ENCODE measurements around the gene TPH1. TPM values are rescaled to one million over a fixed set of nuclear protein-coding genes. Genes with fewer than 3 reads are reported as not detected.

Gene TPH1
- total and polyA plus RNA-seq, 9 of the 15 experiments (the other 6 are each of a cell fraction or from before 2014, with no cell fraction given), result 0.04 to 0.29 (median 0.17) TPM

DNA sequence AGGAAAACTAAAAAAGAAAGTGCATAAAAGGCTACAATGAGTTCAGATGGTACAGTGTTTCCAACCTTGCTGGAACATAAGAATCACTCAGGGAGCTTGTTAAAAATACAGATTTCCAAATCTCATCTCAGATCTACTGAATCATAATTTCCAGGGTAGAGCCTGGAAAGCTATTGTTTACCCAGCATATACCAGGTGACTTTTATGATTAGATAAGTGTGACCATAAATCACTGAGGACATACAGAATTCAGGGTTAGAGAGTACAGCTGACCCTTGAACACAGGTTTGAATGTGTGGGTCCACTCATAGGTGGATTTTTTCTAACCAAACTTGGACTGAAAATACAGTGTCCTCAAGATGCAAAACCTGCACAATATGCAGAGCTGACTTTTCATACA lies 47.9 kb upstream of the TPH1 start:
- H3K9ac ChIP-seq (ENCODE audit: insufficient read depth in 1 of 2, low read depth in 2 of 2, low read length in 2 of 2), result no peak overlapping the region
- intact Hi-C loops (cut with micrococcal nuclease), result no loop called here
- no peak overlapping the region for H2AFZ ChIP-seq (ENCODE audit: low read depth, low read length)
- H3K27ac ChIP-seq (ENCODE audit: extremely low read depth, low read depth, low read length), result no peak overlapping the region
- ChIA-PET POLR2A (interaction anchor here (1.0 kb wide), 1 partner anchor 16 kb away, joined by 3 read pairs; no protein-coding TSS in a partner anchor), CTCF (ENCODE audit: low intra/inter-chr PET ratio) (no interaction called here)
- ATAC-seq (no peak), DNase-seq (ENCODE audit: extremely low read depth in 1 of 4, low spot score in 3 of 4) (no peak), FAIRE-seq (no peak)
- H3K36me3 ChIP-seq (ENCODE audit: control insufficient read depth, insufficient read depth, low read length), result peaks cover 79% of the 10 kb centered on the region
- H3K4me2 ChIP-seq (ENCODE audit: insufficient read depth, low read length), result no peak overlapping the region
- BruUV-seq (replicated peaks), result no TSS peak
- no peaks in the 10 kb centered on the region for H3K9me1 ChIP-seq (ENCODE audit: control insufficient read depth, insufficient read depth, low read length)
- in situ Hi-C loops (cut with MboI), result no loop called here
- no peaks in the 10 kb centered on the region; a peak in 1 of 5 replicates for H3K4me1 ChIP-seq (replicated peaks in 1 of 2; ENCODE audit: control insufficient read depth in 2 of 2, insufficient read depth in 2 of 2, low read length in 2 of 2)
- no peaks in the 10 kb centered on the region for H4K20me1 ChIP-seq (replicated peaks; ENCODE audit: control insufficient read depth, insufficient read depth, low read length)
- H3K27me3 ChIP-seq (ENCODE audit: control insufficient read depth in 2 of 2, insufficient read depth in 2 of 2, low read length in 2 of 2), result no peaks in the 10 kb centered on the region
- no peak overlapping the region for H3K4me3 ChIP-seq
- H3K9me3 ChIP-seq (replicated peaks; ENCODE audit: control insufficient read depth, insufficient read depth, low read depth, low read length), result no peaks in the 10 kb centered on the region
- peaks cover 3% of the 10 kb centered on the region; the same call in 1 of the 3 replicates for H3K79me2 ChIP-seq (ENCODE audit: control insufficient read depth, insufficient read depth, low read length)
- TF ChIP-seq NFIC (IDR thresholded peaks at IDR 0.05) (no peak), CREM (IDR thresholded peaks at IDR 0.05; ENCODE audit: low read depth) (no peak), SMARCE1 (IDR thresholded peaks at IDR 0.05) (peak; percentile 55; the same call in 1 of the 2 replicates), PBX2 (CRISPR knock-in tag; IDR thresholded peaks at IDR 0.05; ENCODE audit: low read depth) (no peak), PBX2 (tag; conservative IDR thresholded peaks at IDR 0.05; ENCODE audit: low read depth) (peak; percentile 50), ZHX1 (conservative IDR thresholded peaks at IDR 0.05; ENCODE audit: low read length) (no peak), CREB3 (tag; conservative IDR thresholded peaks at IDR 0.05; ENCODE audit: low read depth) (no peak), MEIS2 (IDR thresholded peaks at IDR 0.05; ENCODE audit: partially characterized antibody) (peak; percentile 79), FOSL1 (tag; conservative IDR thresholded peaks at IDR 0.05) (peak; percentile 53), FOXA3 (CRISPR knock-in tag; conservative IDR thresholded peaks at IDR 0.05 in 1 of 2, IDR thresholded peaks at IDR 0.05 in 1 of 2) (peak in 1 of 2 experiments; percentile 62; a peak in 2 of 4 replicates), BMI1 (IDR thresholded peaks at IDR 0.05; ENCODE audit: low read length) (no peak), ARID1B (IDR thresholded peaks at IDR 0.05) (0 out of 2 replicates have a peak, but pooled peaks have one; percentile 19)
- TF ChIP-seq, protein P1, sequence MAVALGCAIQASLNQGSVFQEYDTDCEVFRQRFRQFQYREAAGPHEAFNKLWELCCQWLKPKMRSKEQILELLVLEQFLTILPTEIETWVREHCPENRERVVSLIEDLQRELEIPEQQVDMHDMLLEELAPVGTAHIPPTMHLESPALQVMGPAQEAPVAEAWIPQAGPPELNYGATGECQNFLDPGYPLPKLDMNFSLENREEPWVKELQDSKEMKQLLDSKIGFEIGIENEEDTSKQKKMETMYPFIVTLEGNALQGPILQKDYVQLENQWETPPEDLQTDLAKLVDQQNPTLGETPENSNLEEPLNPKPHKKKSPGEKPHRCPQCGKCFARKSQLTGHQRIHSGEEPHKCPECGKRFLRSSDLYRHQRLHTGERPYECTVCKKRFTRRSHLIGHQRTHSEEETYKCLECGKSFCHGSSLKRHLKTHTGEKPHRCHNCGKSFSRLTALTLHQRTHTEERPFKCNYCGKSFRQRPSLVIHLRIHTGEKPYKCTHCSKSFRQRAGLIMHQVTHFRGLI (CRISPR knock-in tag; IDR thresholded peaks at IDR 0.05), result no peak
- TF ChIP-seq, protein P2, sequence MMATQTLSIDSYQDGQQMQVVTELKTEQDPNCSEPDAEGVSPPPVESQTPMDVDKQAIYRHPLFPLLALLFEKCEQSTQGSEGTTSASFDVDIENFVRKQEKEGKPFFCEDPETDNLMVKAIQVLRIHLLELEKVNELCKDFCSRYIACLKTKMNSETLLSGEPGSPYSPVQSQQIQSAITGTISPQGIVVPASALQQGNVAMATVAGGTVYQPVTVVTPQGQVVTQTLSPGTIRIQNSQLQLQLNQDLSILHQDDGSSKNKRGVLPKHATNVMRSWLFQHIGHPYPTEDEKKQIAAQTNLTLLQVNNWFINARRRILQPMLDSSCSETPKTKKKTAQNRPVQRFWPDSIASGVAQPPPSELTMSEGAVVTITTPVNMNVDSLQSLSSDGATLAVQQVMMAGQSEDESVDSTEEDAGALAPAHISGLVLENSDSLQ (IDR thresholded peaks at IDR 0.05), result peak; percentile 54; the same call in 1 of the 2 replicates
